Neutrophil (primary cell): Measurements from ENCODE around the gene BRF1.

Experiments used
- H3K27ac ChIP-seq: fragments of 200-600 bp; sonication (generic); 2 replicates; pipeline ENCODE4 v1.5.1; 2016; ENCODE audit warnings: mild to moderate bottlenecking, moderate library complexity
- H3K27me3 ChIP-seq: fragments of 200-600 bp; sonication (generic); 2 replicates; pipeline ENCODE4 v1.6.0; 2016; ENCODE audit warnings: mild to moderate bottlenecking
- H3K36me3 ChIP-seq: fragments of 200-600 bp; sonication (generic); 2 replicates; pipeline ENCODE4 v1.5.1; 2017
- H3K4me1 ChIP-seq, 2 experiments: fragments of 200-600 bp in 1 of 2; sonication (generic) in 1 of 2; 1 replicate in 1 of 2; 2 replicates in 1 of 2; pipeline versions ENCODE4 v1.5.1 to v1.6.1; 2013 to 2016; ENCODE audit warnings: low read depth in 1 of 2, low read length in 1 of 2, mild to moderate bottlenecking in 1 of 2, moderate library complexity in 1 of 2; ENCODE audit not compliant: control insufficient read depth in 1 of 2, insufficient read depth in 1 of 2
- H3K4me3 ChIP-seq, 2 experiments: fragments of 200-600 bp in 1 of 2; sonication (generic) in 1 of 2; 1 replicate in 1 of 2; 2 replicates in 1 of 2; pipeline ENCODE4 v1.5.1; 2013 to 2016; ENCODE audit warnings: low read depth in 1 of 2, low read length in 1 of 2, mild to moderate bottlenecking in 1 of 2, moderate library complexity in 1 of 2
- H3K9me3 ChIP-seq: fragments of 200-600 bp; sonication (generic); 2 replicates; pipeline ENCODE4 v1.5.1; 2016
- TF ChIP-seq, protein P1 (sequence below): fragments of 200-600 bp; sonication (generic); IDR thresholded peaks from 2 replicates; pipeline ENCODE4 v1.5.1; 2016; ENCODE audit warnings: antibody characterized with exemption

BRF1 gene

DNA sequence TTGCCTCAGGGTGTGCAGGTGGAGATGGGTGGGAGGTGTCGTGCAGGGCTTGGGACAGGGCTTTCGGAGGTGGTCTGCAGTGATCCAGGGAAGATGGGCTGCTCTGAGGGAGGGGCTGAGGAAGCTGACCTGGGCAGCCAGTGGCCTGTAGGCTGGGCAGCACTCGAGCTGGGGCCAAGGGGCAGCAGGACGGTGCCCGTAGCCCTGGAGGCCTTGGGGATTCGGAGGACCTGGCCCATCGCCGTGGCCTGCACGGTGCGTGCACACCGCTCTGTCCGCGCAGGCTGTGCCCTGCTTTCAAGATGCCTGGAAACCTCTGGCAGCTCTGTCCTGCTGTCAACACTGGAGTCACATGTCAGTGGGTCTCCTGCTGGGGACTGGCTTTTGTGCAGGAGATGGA is 22.9 kb upstream of the BRF1 start:
- H3K27ac ChIP-seq, result no peak overlapping the region
- no peak overlapping the region for H3K4me3 ChIP-seq
- H3K9me3 ChIP-seq, result no peaks in the 10 kb centered on the region
- H3K36me3 ChIP-seq, result no peaks in the 10 kb centered on the region
- TF ChIP-seq, protein P1, sequence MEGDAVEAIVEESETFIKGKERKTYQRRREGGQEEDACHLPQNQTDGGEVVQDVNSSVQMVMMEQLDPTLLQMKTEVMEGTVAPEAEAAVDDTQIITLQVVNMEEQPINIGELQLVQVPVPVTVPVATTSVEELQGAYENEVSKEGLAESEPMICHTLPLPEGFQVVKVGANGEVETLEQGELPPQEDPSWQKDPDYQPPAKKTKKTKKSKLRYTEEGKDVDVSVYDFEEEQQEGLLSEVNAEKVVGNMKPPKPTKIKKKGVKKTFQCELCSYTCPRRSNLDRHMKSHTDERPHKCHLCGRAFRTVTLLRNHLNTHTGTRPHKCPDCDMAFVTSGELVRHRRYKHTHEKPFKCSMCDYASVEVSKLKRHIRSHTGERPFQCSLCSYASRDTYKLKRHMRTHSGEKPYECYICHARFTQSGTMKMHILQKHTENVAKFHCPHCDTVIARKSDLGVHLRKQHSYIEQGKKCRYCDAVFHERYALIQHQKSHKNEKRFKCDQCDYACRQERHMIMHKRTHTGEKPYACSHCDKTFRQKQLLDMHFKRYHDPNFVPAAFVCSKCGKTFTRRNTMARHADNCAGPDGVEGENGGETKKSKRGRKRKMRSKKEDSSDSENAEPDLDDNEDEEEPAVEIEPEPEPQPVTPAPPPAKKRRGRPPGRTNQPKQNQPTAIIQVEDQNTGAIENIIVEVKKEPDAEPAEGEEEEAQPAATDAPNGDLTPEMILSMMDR, result no peak
- no peaks in the 10 kb centered on the region for H3K27me3 ChIP-seq
- peaks cover 9 to 11% of the 10 kb centered on the region in 2 experiments for H3K4me1 ChIP-seq

DNA sequence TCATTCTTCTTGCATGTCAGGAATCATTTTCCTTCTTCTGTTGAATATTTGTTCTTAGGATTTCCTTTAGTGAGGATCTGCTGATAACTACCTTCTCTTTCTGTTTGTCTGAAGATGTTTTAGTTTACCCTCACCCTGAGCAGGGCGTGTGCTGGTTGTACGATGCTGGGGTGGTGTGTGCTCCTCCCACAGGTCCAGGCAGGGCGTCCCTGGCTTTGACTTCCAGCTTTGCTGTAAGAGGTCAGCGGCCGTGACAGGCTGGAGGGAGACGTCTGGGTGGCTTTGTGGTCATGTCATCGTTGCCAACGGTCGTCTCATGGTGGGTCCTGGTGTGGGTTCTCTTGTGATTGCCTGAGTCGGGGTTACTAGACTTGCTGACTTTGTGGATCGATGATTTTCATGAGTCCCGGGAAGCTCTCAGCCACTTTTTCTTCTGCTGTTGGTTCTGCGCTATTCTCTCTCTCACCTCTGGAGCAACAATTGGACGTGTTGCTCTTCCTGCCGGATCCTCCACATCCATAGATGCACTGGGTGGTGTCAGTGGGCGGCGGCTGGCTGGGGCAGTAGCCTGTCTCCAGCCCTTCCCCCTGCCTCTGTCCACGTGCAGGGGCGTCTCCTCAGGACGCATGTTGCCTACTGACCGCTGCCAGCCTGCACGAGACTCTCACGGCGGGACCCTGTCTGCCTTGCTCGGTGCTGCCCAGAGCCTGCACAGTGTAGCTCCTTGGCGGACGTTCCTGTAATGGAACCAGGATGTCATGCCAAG is 22.2 kb upstream of the BRF1 start:
- no peaks in the 10 kb centered on the region for H3K27me3 ChIP-seq
- no peak overlapping the region for H3K27ac ChIP-seq
- H3K9me3 ChIP-seq, result no peaks in the 10 kb centered on the region
- H3K4me1 ChIP-seq, result peaks cover 9 to 11% of the 10 kb centered on the region in 2 experiments
- H3K4me3 ChIP-seq, result no peak overlapping the region
- TF ChIP-seq, protein P1, result no peak
- no peaks in the 10 kb centered on the region for H3K36me3 ChIP-seq

DNA sequence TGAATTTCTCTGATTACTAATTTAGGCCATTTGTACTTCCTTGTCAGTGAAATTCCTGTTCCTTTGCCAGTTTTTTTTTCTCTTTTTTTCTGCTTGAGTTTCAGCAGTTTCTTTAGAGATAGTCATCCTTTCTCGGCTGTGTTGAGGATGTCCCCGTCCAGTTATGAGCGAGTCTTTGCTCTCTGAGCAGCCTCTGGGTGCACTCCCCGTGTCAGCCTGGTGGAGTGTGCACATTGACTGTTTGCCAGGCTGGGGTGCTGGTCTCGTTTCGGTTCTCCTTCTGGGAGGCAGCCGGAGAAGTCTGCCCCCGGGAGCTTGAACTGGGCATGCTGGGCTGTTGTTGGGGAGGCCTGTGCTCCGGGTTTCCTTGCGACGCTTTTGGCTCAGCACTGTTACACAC is 16.7 kb upstream of the BRF1 start:
- Histone ChIP-seq H3K27ac (no peak overlapping the region), H3K4me3 (no peak overlapping the region)
- TF ChIP-seq, protein P1, result no peak

DNA sequence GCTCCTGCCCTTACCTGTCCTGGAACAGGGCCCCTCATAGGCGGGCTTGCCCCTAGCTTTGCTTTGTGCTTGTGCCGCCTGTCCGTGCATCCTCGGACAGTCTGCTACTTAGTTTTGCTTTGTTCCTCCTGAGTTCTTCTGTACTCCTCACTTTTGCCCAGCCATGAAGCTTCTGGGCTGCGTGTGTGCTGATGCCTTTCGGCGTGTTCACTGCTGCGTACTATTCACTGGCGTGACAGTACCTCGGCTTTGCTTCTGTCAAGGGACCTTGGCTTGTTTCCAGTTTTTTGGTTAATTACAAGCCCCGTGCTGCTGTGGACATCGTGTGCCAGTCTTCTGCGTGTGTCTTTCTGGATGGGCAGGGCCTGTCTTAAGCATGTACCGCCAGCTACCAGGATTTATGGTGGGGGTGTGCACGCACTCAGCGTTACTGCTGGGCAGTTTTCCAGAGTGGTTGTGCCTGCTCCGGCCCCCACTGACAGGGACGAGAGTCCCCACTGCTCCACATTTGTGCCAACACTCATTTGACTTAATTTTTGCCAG is 16.2 kb upstream of the BRF1 start:
- TF ChIP-seq, protein P1, result no peak
- H3K27me3 ChIP-seq, result peaks cover 32% of the 10 kb centered on the region
- H3K4me1 ChIP-seq, result peaks cover 14 to 18% of the 10 kb centered on the region in 2 experiments
- no peak overlapping the region for H3K4me3 ChIP-seq
- H3K36me3 ChIP-seq, result no peaks in the 10 kb centered on the region
- H3K27ac ChIP-seq, result no peak overlapping the region
- no peaks in the 10 kb centered on the region for H3K9me3 ChIP-seq

More for the DNA sequence above, 16.7 kb upstream of the BRF1 start:
- Histone ChIP-seq H3K4me1 (peaks cover 14 to 18% of the 10 kb centered on the region in 2 experiments), H3K36me3 (no peaks in the 10 kb centered on the region), H3K27me3 (peaks cover 32% of the 10 kb centered on the region), H3K9me3 (no peaks in the 10 kb centered on the region)

DNA sequence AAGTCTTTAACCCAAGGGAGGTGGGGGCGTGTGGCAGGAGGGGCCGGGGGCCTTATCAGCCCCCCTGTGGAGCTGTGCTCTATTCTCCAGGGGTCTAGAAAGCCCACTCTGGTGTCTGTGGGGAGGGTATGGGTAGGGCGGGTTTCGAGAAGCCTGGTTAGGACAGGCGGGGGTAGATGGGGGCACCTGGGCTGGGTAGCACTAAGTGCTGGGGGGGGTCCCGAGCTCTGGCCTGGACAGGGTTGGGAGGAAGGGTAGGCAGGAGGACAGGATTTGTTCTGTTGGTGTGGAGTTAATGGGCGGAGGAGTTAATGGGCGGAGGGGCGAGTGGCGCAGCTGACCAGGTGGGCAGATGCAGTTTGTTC is 15.8 kb upstream of the BRF1 start:
- H3K27ac ChIP-seq, result no peak overlapping the region
- H3K4me3 ChIP-seq, result no peak overlapping the region
- peaks cover 32% of the 10 kb centered on the region for H3K27me3 ChIP-seq
- H3K36me3 ChIP-seq, result no peaks in the 10 kb centered on the region
- no peaks in the 10 kb centered on the region for H3K9me3 ChIP-seq
- H3K4me1 ChIP-seq, result peaks cover 14 to 18% of the 10 kb centered on the region in 2 experiments
- TF ChIP-seq, protein P1, result no peak
